ENCODE data around the gene NT5DC3. TPM values are rescaled to one million over a fixed set of nuclear protein-coding genes. Genes with fewer than 3 reads are reported as not detected.

Gene NT5DC3
- total and polyA plus RNA-seq, 9 of the 15 experiments (the other 6 are each of a cell fraction or from before 2014, with no cell fraction given), result 6.3 to 33.5 (median 24.5) TPM

DNA sequence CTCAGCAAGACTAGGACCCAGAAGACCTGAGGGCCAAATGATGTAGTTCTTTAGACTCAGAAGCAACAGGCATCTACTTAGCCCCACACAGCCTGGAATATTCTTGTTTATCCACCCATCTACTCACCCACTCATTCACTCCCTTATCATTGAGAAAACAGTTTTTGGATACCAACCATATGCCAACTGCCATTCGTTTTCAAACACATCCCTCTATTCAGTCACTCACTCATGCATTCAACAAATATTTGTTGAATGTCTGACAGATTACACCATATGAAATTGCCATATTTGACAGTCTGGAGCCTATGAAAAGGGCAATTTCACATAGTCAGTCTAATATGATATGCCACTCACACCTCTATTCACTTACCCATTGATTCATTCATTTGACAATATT, 103.2 kb downstream of the NT5DC3 start (continued):
- TF ChIP-seq SRSF3 (IDR thresholded peaks at IDR 0.05; ENCODE audit: insufficient read depth, low read length) (no peak), KDM1A (IDR thresholded peaks at IDR 0.05) (no peak), ZNF551 (CRISPR knock-in tag; IDR thresholded peaks at IDR 0.05) (no peak), POLR2H (tag; IDR thresholded peaks at IDR 0.05; ENCODE audit: low read depth) (no peak), EZH2 (IDR thresholded peaks at IDR 0.05; ENCODE audit: borderline replicate concordance, low read depth, low read length) (no peak), NFIC (IDR thresholded peaks at IDR 0.05) (no peak), MYBL2 (IDR thresholded peaks at IDR 0.05; ENCODE audit: low read depth) (no peak), MYBL2 (CRISPR knock-in tag; IDR thresholded peaks at IDR 0.05; ENCODE audit: borderline replicate concordance) (no peak), PCBP2 (IDR thresholded peaks at IDR 0.05; ENCODE audit: low read depth, low read length, poor library complexity, severe bottlenecking) (no peak)
- TF ChIP-seq, protein P1, sequence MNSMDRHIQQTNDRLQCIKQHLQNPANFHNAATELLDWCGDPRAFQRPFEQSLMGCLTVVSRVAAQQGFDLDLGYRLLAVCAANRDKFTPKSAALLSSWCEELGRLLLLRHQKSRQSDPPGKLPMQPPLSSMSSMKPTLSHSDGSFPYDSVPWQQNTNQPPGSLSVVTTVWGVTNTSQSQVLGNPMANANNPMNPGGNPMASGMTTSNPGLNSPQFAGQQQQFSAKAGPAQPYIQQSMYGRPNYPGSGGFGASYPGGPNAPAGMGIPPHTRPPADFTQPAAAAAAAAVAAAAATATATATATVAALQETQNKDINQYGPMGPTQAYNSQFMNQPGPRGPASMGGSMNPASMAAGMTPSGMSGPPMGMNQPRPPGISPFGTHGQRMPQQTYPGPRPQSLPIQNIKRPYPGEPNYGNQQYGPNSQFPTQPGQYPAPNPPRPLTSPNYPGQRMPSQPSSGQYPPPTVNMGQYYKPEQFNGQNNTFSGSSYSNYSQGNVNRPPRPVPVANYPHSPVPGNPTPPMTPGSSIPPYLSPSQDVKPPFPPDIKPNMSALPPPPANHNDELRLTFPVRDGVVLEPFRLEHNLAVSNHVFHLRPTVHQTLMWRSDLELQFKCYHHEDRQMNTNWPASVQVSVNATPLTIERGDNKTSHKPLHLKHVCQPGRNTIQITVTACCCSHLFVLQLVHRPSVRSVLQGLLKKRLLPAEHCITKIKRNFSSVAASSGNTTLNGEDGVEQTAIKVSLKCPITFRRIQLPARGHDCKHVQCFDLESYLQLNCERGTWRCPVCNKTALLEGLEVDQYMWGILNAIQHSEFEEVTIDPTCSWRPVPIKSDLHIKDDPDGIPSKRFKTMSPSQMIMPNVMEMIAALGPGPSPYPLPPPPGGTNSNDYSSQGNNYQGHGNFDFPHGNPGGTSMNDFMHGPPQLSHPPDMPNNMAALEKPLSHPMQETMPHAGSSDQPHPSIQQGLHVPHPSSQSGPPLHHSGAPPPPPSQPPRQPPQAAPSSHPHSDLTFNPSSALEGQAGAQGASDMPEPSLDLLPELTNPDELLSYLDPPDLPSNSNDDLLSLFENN (IDR thresholded peaks at IDR 0.05; ENCODE audit: low read depth in 2 of 2, low read length in 2 of 2), result no peak
- TF ChIP-seq, protein P2, sequence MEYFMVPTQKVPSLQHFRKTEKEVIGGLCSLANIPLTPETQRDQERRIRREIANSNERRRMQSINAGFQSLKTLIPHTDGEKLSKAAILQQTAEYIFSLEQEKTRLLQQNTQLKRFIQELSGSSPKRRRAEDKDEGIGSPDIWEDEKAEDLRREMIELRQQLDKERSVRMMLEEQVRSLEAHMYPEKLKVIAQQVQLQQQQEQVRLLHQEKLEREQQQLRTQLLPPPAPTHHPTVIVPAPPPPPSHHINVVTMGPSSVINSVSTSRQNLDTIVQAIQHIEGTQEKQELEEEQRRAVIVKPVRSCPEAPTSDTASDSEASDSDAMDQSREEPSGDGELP (CRISPR knock-in tag; IDR thresholded peaks at IDR 0.05; ENCODE audit: borderline replicate concordance), result no peak
